ENCODE measurements around the gene OR9A4.

Gene OR9A4

DNA sequence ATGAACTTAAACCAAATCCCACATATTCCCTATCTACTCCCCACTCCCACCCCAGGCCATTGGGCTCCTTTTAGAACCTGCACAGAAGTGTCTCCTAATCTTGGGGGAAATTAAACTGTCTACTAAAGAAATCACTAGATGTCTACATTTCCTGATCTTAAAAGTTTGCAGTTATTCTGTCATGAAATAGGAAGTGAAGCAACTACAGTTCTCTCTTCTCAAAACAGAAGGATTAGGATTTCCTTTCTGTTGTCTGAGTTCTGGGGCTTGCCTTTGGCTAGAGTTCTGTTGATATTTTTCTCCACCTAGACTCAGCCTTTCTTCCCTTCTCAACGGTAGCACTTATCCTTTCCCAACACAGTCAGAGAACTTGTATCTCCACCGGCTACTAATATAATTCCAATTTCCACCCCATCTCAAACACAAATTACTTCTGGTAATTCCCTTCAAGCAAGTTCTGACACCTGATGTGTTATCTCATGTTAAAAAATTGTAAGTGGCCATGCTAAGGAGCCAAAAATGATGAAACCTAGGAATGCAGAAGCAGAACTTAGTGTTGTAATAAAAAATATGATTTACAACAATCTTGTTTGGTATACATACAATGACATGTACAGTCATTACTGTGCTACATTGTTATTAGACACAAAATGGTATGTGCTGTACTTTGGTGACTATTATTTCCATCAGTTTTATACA is 12.1 kb downstream of the OR9A4 start:
- Histone ChIP-seq H3K4me3 (ENCODE audit: low read length) (no peak overlapping the region), H3F3A (ENCODE audit: control insufficient read depth, insufficient read depth) (no peaks in the 10 kb centered on the region), H4K20me1 (ENCODE audit: control insufficient read depth, insufficient read depth, low read depth, low read length) (no peaks in the 10 kb centered on the region), H3K4me2 (ENCODE audit: low read length) (no peak overlapping the region), H3K4me1 (ENCODE audit: control insufficient read depth, low read length) (no peaks in the 10 kb centered on the region), H3K27ac (ENCODE audit: low read depth, low read length) (no peak overlapping the region), H3K79me2 (ENCODE audit: control insufficient read depth, low read length) (no peaks in the 10 kb centered on the region), H3K27me3 (ENCODE audit: control insufficient read depth, low read length) (no peaks in the 10 kb centered on the region), H3K36me3 (ENCODE audit: control insufficient read depth, low read length) (no peaks in the 10 kb centered on the region), H3K9me3 (ENCODE audit: control insufficient read depth, insufficient read depth, low read length) (no peaks in the 10 kb centered on the region), H3K9me2 (replicated peaks; ENCODE audit: control insufficient read depth, low read length) (no peaks in the 10 kb centered on the region)
- TF ChIP-seq, protein P1, sequence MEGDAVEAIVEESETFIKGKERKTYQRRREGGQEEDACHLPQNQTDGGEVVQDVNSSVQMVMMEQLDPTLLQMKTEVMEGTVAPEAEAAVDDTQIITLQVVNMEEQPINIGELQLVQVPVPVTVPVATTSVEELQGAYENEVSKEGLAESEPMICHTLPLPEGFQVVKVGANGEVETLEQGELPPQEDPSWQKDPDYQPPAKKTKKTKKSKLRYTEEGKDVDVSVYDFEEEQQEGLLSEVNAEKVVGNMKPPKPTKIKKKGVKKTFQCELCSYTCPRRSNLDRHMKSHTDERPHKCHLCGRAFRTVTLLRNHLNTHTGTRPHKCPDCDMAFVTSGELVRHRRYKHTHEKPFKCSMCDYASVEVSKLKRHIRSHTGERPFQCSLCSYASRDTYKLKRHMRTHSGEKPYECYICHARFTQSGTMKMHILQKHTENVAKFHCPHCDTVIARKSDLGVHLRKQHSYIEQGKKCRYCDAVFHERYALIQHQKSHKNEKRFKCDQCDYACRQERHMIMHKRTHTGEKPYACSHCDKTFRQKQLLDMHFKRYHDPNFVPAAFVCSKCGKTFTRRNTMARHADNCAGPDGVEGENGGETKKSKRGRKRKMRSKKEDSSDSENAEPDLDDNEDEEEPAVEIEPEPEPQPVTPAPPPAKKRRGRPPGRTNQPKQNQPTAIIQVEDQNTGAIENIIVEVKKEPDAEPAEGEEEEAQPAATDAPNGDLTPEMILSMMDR (IDR thresholded peaks at IDR 0.05; ENCODE audit: low read depth, low read length, poor library complexity, severe bottlenecking) = no peak
- no peak for TF ChIP-seq EZH2phosphoT487 (IDR thresholded peaks at IDR 0.05; ENCODE audit: borderline replicate concordance, low read length)

DNA sequence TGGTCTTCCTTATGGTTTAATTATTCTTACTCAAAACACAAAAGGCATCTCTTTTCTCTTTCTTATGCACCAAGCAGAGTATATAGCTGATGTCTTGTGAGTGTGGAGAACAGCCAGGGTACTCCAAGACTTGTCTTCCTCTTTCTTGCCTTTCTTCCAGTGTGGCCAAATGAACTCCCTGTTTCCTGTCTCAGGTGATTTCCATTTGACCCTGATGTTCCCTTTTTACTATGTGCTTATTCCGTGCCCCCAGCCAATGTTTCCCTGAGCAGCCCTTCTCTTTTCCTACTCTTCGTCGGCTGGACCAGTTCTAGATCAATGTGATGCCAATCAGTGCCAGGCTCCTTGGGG is 12.6 kb downstream of the OR9A4 start:
- H3K79me2 ChIP-seq (ENCODE audit: control insufficient read depth, low read length) = no peaks in the 10 kb centered on the region
- H3K4me2 ChIP-seq (ENCODE audit: low read length) = no peak overlapping the region
- H3K9me2 ChIP-seq (replicated peaks; ENCODE audit: control insufficient read depth, low read length) = no peaks in the 10 kb centered on the region
- TF ChIP-seq, protein P1 (IDR thresholded peaks at IDR 0.05; ENCODE audit: low read depth, low read length, poor library complexity, severe bottlenecking) = no peak
- no peak for TF ChIP-seq EZH2phosphoT487 (IDR thresholded peaks at IDR 0.05; ENCODE audit: borderline replicate concordance, low read length)
- H3F3A ChIP-seq (ENCODE audit: control insufficient read depth, insufficient read depth) = no peaks in the 10 kb centered on the region
- H3K4me1 ChIP-seq (ENCODE audit: control insufficient read depth, low read length) = no peaks in the 10 kb centered on the region
- no peaks in the 10 kb centered on the region for H4K20me1 ChIP-seq (ENCODE audit: control insufficient read depth, insufficient read depth, low read depth, low read length)
- no peaks in the 10 kb centered on the region for H3K27me3 ChIP-seq (ENCODE audit: control insufficient read depth, low read length)
- no peaks in the 10 kb centered on the region for H3K36me3 ChIP-seq (ENCODE audit: control insufficient read depth, low read length)
- H3K4me3 ChIP-seq (ENCODE audit: low read length) = no peak overlapping the region
- H3K27ac ChIP-seq (ENCODE audit: low read depth, low read length) = no peak overlapping the region
- H3K9me3 ChIP-seq (ENCODE audit: control insufficient read depth, insufficient read depth, low read length) = no peaks in the 10 kb centered on the region

DNA sequence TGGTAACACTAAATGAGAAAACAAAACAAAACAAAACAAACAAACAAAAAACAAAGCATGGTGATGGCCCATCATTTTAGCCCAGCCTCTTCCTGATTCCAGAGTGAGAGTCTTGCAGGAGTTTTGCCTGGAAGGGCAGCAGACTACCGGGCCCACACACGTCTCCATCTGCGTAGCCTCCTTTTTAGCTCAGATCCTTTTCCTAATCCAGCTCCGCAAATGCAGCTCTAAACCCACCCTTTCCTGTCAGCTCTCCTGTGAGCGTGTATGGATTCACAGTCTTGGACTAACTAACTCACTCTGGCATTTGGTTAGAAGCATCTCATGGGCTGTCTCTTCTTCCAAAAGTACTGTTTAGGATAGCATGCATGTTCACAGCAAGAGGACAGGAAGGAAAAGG is 14.0 kb downstream of the OR9A4 start:
- Histone ChIP-seq H3K4me2 (ENCODE audit: low read length) (no peak overlapping the region), H4K20me1 (ENCODE audit: control insufficient read depth, insufficient read depth, low read depth, low read length) (no peaks in the 10 kb centered on the region), H3K27ac (ENCODE audit: low read depth, low read length) (no peak overlapping the region), H3K36me3 (ENCODE audit: control insufficient read depth, low read length) (no peaks in the 10 kb centered on the region), H3K79me2 (ENCODE audit: control insufficient read depth, low read length) (no peaks in the 10 kb centered on the region), H3K9me3 (ENCODE audit: control insufficient read depth, insufficient read depth, low read length) (no peaks in the 10 kb centered on the region), H3K4me3 (ENCODE audit: low read length) (no peak overlapping the region), H3K27me3 (ENCODE audit: control insufficient read depth, low read length) (no peaks in the 10 kb centered on the region), H3K9me2 (replicated peaks; ENCODE audit: control insufficient read depth, low read length) (no peaks in the 10 kb centered on the region), H3F3A (ENCODE audit: control insufficient read depth, insufficient read depth) (no peaks in the 10 kb centered on the region), H3K4me1 (ENCODE audit: control insufficient read depth, low read length) (no peaks in the 10 kb centered on the region)
- TF ChIP-seq, protein P1 (IDR thresholded peaks at IDR 0.05; ENCODE audit: low read depth, low read length, poor library complexity, severe bottlenecking) = no peak
- TF ChIP-seq EZH2phosphoT487 (IDR thresholded peaks at IDR 0.05; ENCODE audit: borderline replicate concordance, low read length) = no peak
